SK-N-DZ (cell line): ENCODE results near the gene FRMPD3. TPM values are rescaled to one million over a fixed set of nuclear protein-coding genes. Genes with fewer than 3 reads are reported as not detected.
"Not testable (repeated sequence)": the region's sequence is repeated elsewhere in the genome, so short reads cannot be mapped to it uniquely, and the experiment has no call there.

Experiments
- DNase-seq: peaks from one replicate; pipeline ENCODE4 v3.0.0-alpha.2; 2015; ENCODE audit warnings: low spot score
- polyA plus RNA-seq, 2 experiments: library from polyadenylated mRNA; depleted of rRNA; stranded (reverse); fragments of >200 nt; gene quantifications; 2 replicates each; pipeline ENCODE4 v1.2.3, GENCODE V29; 2014

The FRMPD3 gene
- 0.01 and 0.05 TPM in 2 replicates for polyA plus RNA-seq (2014; cell fraction: cytosol; rRNA removed)
- 0.24 and 0.35 TPM in 2 replicates for polyA plus RNA-seq (2014; cell fraction: nucleus; rRNA removed)

- peak; percentile 17 for DNase-seq
Measured at GRCh38 chrX:107448998-107449835, at the start of gene FRMPD3. Gene FRMPD3 (plus strand): TSS chrX:107449652. CDS start chrX:107526589, 76,937 bp downstream.

GRCh38 chrX:107420571-107420970, 28.9 kb upstream of the FRMPD3 start:
- no peak for DNase-seq

- DNase-seq = no peak
Measured at GRCh38 chrX:107421337-107421861, 28.1 kb upstream of the FRMPD3 start.

- DNase-seq = peak; percentile 21
Measured at GRCh38 chrX:107429090-107429489, 20.4 kb upstream of the FRMPD3 start.

GRCh38 chrX:107440187-107440586, 9.3 kb upstream of the FRMPD3 start:
- DNase-seq = no peak

- no peak for DNase-seq
Measured at GRCh38 chrX:107440692-107441091, 8.8 kb upstream of the FRMPD3 start.

GRCh38 chrX:107442914-107443527, 6.4 kb upstream of the FRMPD3 start:
- DNase-seq = no peak

GRCh38 chrX:107445146-107445545, 4.3 kb upstream of the FRMPD3 start:
- no peak for DNase-seq

GRCh38 chrX:107445631-107446030, 3.8 kb upstream of the FRMPD3 start:
- DNase-seq = no peak

- no peak for DNase-seq
Measured at GRCh38 chrX:107447642-107448041, 1.8 kb upstream of the FRMPD3 start.

GRCh38 chrX:107448625-107448997, 841 bp upstream of the FRMPD3 start:
- no peak for DNase-seq

GRCh38 chrX:107450823-107451509, 1.5 kb downstream of the FRMPD3 start:
- DNase-seq = no peak

- DNase-seq = no peak
Measured at GRCh38 chrX:107451731-107452130, 2.3 kb downstream of the FRMPD3 start.

- no peak for DNase-seq
Measured at GRCh38 chrX:107452581-107452980, 3.1 kb downstream of the FRMPD3 start.

GRCh38 chrX:107454302-107454701, 4.8 kb downstream of the FRMPD3 start:
- no peak for DNase-seq

GRCh38 chrX:107457289-107457688, 7.8 kb downstream of the FRMPD3 start:
- no peak for DNase-seq

GRCh38 chrX:107465932-107466620, 16.6 kb downstream of the FRMPD3 start:
- no peak for DNase-seq

GRCh38 chrX:107467271-107467670, 17.8 kb downstream of the FRMPD3 start:
- no peak for DNase-seq

- DNase-seq = no peak
Measured at GRCh38 chrX:107470198-107470597, 20.7 kb downstream of the FRMPD3 start.

GRCh38 chrX:107470971-107471370, 21.5 kb downstream of the FRMPD3 start:
- DNase-seq = no peak

- DNase-seq = not testable (repeated sequence)
Measured at GRCh38 chrX:107471420-107471819, 22.0 kb downstream of the FRMPD3 start.
